Panc1 (cell line): ENCODE measurements around the gene RFTN1.

Experiments used
- CTCF ChIP-seq: fragments of 450-650 bp; IDR thresholded peaks from 2 replicates; pipeline ENCODE4 v1.5.1; 2017; ENCODE audit warnings: mild to moderate bottlenecking
- POLR2AphosphoS5 ChIP-seq: IDR thresholded peaks from 2 replicates; pipeline ENCODE4 v1.6.1; 2012; ENCODE audit warnings: mild to moderate bottlenecking, low read depth, low read length, moderate library complexity
- REST ChIP-seq, 2 experiments: IDR thresholded peaks; 2 replicates each; pipeline ENCODE4 v1.6.1; 2011 to 2012; ENCODE audit warnings: low read depth in 2 of 2, control low read depth in 1 of 2, low read length in 1 of 2, mild to moderate bottlenecking in 1 of 2, moderate library complexity in 1 of 2; ENCODE audit not compliant: insufficient read depth in 1 of 2
- SIN3A ChIP-seq: IDR thresholded peaks from 2 replicates; pipeline ENCODE4 v1.6.1; 2012; ENCODE audit warnings: low read depth, mild to moderate bottlenecking, low read length, moderate library complexity, borderline replicate concordance; ENCODE audit not compliant: insufficient read depth

- TF ChIP-seq CTCF (no peak), REST (IDR thresholded peaks at IDR 0.05; ENCODE audit: insufficient read depth in 1 of 2, low read depth in 2 of 2, low read length in 1 of 2) (no peak), POLR2AphosphoS5 (no peak), SIN3A (no peak)
Measured at GRCh38 chr3:16428612-16429011, 84.9 kb downstream of the RFTN1 start.
